H9 (cell line): Measurements from ENCODE around the gene CCDC92B. TPM values are rescaled to one million over a fixed set of nuclear protein-coding genes. Genes with fewer than 3 reads are reported as not detected.

Experiments
- DNase-seq: peaks from one replicate; pipeline ENCODE4 v3.0.0-alpha.2; 2017
- H2AFZ ChIP-seq: one replicate; pipeline ENCODE4 v1.6.1; 2013; ENCODE audit warnings: mild to moderate bottlenecking, low read length, control low read depth, moderate library complexity
- H2AK5ac ChIP-seq: 2 replicates; pipeline ENCODE4 v1.6.1; 2013; ENCODE audit warnings: low read length, control low read depth, mixed read lengths; ENCODE audit not compliant: insufficient read length
- H2BK120ac ChIP-seq: one replicate; pipeline ENCODE4 v1.6.1; 2013; ENCODE audit warnings: low read depth, mild to moderate bottlenecking, low read length, control low read depth, inconsistent platforms; ENCODE audit not compliant: poor library complexity, severe bottlenecking
- H2BK12ac ChIP-seq: 2 replicates; pipeline ENCODE4 v1.6.1; 2013; ENCODE audit warnings: low read length, control low read depth, mixed read lengths, low read depth; ENCODE audit not compliant: insufficient read length
- H2BK15ac ChIP-seq: 2 replicates; pipeline ENCODE4 v1.6.1; 2013; ENCODE audit warnings: low read depth, low read length, control low read depth
- H2BK20ac ChIP-seq: one replicate; pipeline ENCODE4 v1.6.1; 2013; ENCODE audit warnings: low read depth, mild to moderate bottlenecking, low read length, control low read depth, inconsistent platforms; ENCODE audit not compliant: poor library complexity, severe bottlenecking
- H2BK5ac ChIP-seq: 2 replicates; pipeline ENCODE4 v1.6.1; 2013; ENCODE audit warnings: low read length, control low read depth, mixed read lengths; ENCODE audit not compliant: insufficient read length
- H3K14ac ChIP-seq: 2 replicates; pipeline ENCODE4 v1.6.1; 2013; ENCODE audit warnings: low read length, control low read depth; ENCODE audit not compliant: insufficient read depth
- H3K18ac ChIP-seq: 2 replicates; pipeline ENCODE4 v1.6.1; 2013; ENCODE audit warnings: low read depth, mild to moderate bottlenecking, mixed read lengths, low read length, control low read depth; ENCODE audit not compliant: insufficient read length
- H3K23ac ChIP-seq: 2 replicates; pipeline ENCODE4 v1.6.1; 2013; ENCODE audit warnings: low read length, control low read depth, mixed read lengths, low read depth; ENCODE audit not compliant: insufficient read length
- H3K23me2 ChIP-seq: 2 replicates; pipeline ENCODE4 v1.6.1; 2013; ENCODE audit warnings: low read depth, mild to moderate bottlenecking, mixed read lengths, low read length, control low read depth; ENCODE audit not compliant: insufficient read length, poor library complexity, severe bottlenecking
- H3K27ac ChIP-seq: 2 replicates; pipeline ENCODE4 v1.5.1; 2013; ENCODE audit warnings: low read length, control low read depth, mixed read lengths, low read depth; ENCODE audit not compliant: insufficient read length
- H3K27me3 ChIP-seq: 2 replicates; pipeline ENCODE4 v1.6.1; 2013; ENCODE audit warnings: low read length, control low read depth, inconsistent platforms; ENCODE audit not compliant: insufficient read depth
- H3K4ac ChIP-seq: 2 replicates; pipeline ENCODE4 v1.6.1; 2013; ENCODE audit warnings: low read depth, mild to moderate bottlenecking, control low read depth, inconsistent platforms, low read length, moderate library complexity
- H3K4me1 ChIP-seq: 2 replicates; pipeline ENCODE4 v1.6.1; 2013; ENCODE audit warnings: low read length, control low read depth, inconsistent platforms; ENCODE audit not compliant: insufficient read depth
- H3K4me2 ChIP-seq: 2 replicates; pipeline ENCODE4 v1.6.1; 2013; ENCODE audit warnings: low read length, control low read depth, mixed read lengths; ENCODE audit not compliant: insufficient read length, insufficient read depth
- H3K56ac ChIP-seq: 2 replicates; pipeline ENCODE4 v1.6.1; 2013; ENCODE audit warnings: low read depth, mild to moderate bottlenecking, mixed read lengths, low read length, control low read depth; ENCODE audit not compliant: insufficient read length
- H3K79me1 ChIP-seq: 2 replicates; pipeline ENCODE4 v1.6.1; 2013; ENCODE audit warnings: low read depth, mild to moderate bottlenecking, moderate library complexity, low read length, control low read depth, inconsistent platforms; ENCODE audit not compliant: insufficient read depth, poor library complexity, severe bottlenecking
- H3K79me2 ChIP-seq: 2 replicates; pipeline ENCODE4 v1.6.1; 2013; ENCODE audit warnings: low read length, control low read depth, inconsistent platforms; ENCODE audit not compliant: insufficient read depth
- H3K9ac ChIP-seq: 2 replicates; pipeline ENCODE4 v1.6.1; 2013; ENCODE audit warnings: low read length, control low read depth, mixed read lengths; ENCODE audit not compliant: insufficient read length; ENCODE audit errors: extremely low read depth
- H3K9me3 ChIP-seq: one replicate; pipeline ENCODE4 v1.6.1; 2013; ENCODE audit warnings: low read depth, low read length, inconsistent platforms; ENCODE audit not compliant: control insufficient read depth
- H3T11ph ChIP-seq: one replicate; pipeline ENCODE4 v1.6.1; 2013; ENCODE audit warnings: mild to moderate bottlenecking, low read length, control low read depth, inconsistent platforms
- H4K20me1 ChIP-seq: one replicate; pipeline ENCODE4 v1.6.1; 2013; ENCODE audit not compliant: control insufficient read depth, insufficient read length, insufficient read depth
- H4K5ac ChIP-seq: 2 replicates; pipeline ENCODE4 v1.6.1; 2013; ENCODE audit warnings: low read depth, mild to moderate bottlenecking, mixed read lengths, low read length, control low read depth; ENCODE audit not compliant: insufficient read length
- H4K8ac ChIP-seq: replicated peaks from 2 replicates; pipeline ENCODE4 v1.6.1; 2013; ENCODE audit warnings: low read length, control low read depth, mixed read lengths, low read depth; ENCODE audit not compliant: insufficient read length
- H4K91ac ChIP-seq: 2 replicates; pipeline ENCODE4 v1.6.1; 2013; ENCODE audit warnings: low read depth, mild to moderate bottlenecking, moderate library complexity, mixed read lengths, low read length, control low read depth; ENCODE audit not compliant: insufficient read length
- H3K27ac Mint-ChIP-seq, 3 experiments: 2 replicates in 2 of 3; 3 replicates in 1 of 3; pipeline ENCODE4 v1.8.0; 2020 to 2021; ENCODE audit warnings: mixed read lengths in 3 of 3, mild to moderate bottlenecking in 1 of 3, moderate library complexity in 1 of 3
- H3K27me3 Mint-ChIP-seq: 2 replicates; pipeline ENCODE4 v1.8.0; 2021; ENCODE audit warnings: low read depth, mild to moderate bottlenecking, moderate library complexity, mixed read lengths
- H3K36me3 Mint-ChIP-seq, 3 experiments: 2 replicates in 2 of 3; 3 replicates in 1 of 3; pipeline ENCODE4 v1.8.0; 2020 to 2021; ENCODE audit warnings: low read depth in 3 of 3, mixed read lengths in 3 of 3; ENCODE audit not compliant: insufficient read depth in 1 of 3
- H3K4me1 Mint-ChIP-seq, 2 experiments: 2 replicates each; pipeline ENCODE4 v1.8.0; 2020; ENCODE audit warnings: mixed read lengths in 2 of 2
- H3K4me3 Mint-ChIP-seq, 2 experiments: 2 replicates in 1 of 2; 3 replicates in 1 of 2; pipeline ENCODE4 v1.8.0; 2020 to 2021; ENCODE audit warnings: mild to moderate bottlenecking in 2 of 2, mixed read lengths in 2 of 2, moderate library complexity in 1 of 2
- H3K9me3 Mint-ChIP-seq, 2 experiments: 2 replicates in 1 of 2; 3 replicates in 1 of 2; pipeline ENCODE4 v1.8.0; 2020; ENCODE audit warnings: mild to moderate bottlenecking in 2 of 2, mixed read lengths in 2 of 2, moderate library complexity in 1 of 2
- WGBS: extraction: QIAGEN DNeasy Blood & Tissue Kit; methylation state at CpG from one replicate; pipeline ENCODE4 v1.1.7; 2013; ENCODE audit warnings: missing lambda C conversion rate, low lambda C conversion rate, mixed read lengths; ENCODE audit not compliant: insufficient read length; ENCODE audit errors: extremely low coverage; 5-methylcytosine and 5-hydroxymethylcytosine counted together
- total RNA-seq: library from RNA; stranded (reverse); gene quantifications from 2 replicates; pipeline ENCODE4 v1.2.1, GENCODE V29; 2021
- TF ChIP-seq, protein P1 (sequence below): fragments of 200-600 bp; sonication (generic); conservative IDR thresholded peaks from 3 replicates; pipeline ENCODE4 v1.8.0; 2021; ENCODE audit warnings: antibody characterized with exemption, mild to moderate bottlenecking

The CCDC92B gene
- total RNA-seq, 1 experiment from 2014 or later: 8.0 TPM

DNA sequence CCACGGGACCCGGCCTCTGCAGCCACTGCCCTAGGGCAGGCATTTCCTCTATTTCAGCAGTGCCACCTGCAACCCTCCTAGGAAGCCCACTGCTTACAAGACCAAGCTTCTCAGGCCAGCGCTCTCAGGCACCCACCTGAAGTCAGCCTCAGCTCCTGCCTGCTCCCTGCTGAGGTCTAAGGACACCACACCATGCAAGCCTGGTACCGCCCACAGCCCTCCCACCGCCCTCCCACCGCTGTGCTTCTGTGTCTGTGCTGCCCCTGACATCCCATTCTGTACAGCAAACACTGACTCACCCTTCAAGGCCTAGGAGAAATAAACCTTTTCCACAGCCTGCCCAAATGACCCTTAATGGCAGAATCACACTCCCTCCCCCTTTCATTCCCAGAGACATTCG is 44.2 kb downstream of the CCDC92B start:
- Mint-ChIP-seq H3K4me1 (peaks cover 33 to 45% of the 10 kb centered on the region in 2 experiments), H3K36me3 (peaks cover 3 to 33% (median 15%) of the 10 kb centered on the region in 3 experiments; a peak in 6 of 7 replicates), H3K9me3 (no peaks in the 10 kb centered on the region; a peak in 1 of 5 replicates), H3K4me3 (peak overlapping the region in 1 of 2 experiments; percentile 3; a peak in 1 of 5 replicates), H3K27ac (peak overlapping the region in 2 of 3 experiments; percentile 69 to 91; a peak in 5 of 7 replicates), H3K27me3 (peaks cover 3% of the 10 kb centered on the region; the same call in 1 of the 2 replicates)
- no peak overlapping the region for H3K4ac ChIP-seq
- peaks cover 4% of the 10 kb centered on the region; the same call in 1 of the 2 replicates for H3K4me1 ChIP-seq
- H2BK120ac ChIP-seq: no peak overlapping the region
- no peak overlapping the region for H4K91ac ChIP-seq
- TF ChIP-seq, protein P1, sequence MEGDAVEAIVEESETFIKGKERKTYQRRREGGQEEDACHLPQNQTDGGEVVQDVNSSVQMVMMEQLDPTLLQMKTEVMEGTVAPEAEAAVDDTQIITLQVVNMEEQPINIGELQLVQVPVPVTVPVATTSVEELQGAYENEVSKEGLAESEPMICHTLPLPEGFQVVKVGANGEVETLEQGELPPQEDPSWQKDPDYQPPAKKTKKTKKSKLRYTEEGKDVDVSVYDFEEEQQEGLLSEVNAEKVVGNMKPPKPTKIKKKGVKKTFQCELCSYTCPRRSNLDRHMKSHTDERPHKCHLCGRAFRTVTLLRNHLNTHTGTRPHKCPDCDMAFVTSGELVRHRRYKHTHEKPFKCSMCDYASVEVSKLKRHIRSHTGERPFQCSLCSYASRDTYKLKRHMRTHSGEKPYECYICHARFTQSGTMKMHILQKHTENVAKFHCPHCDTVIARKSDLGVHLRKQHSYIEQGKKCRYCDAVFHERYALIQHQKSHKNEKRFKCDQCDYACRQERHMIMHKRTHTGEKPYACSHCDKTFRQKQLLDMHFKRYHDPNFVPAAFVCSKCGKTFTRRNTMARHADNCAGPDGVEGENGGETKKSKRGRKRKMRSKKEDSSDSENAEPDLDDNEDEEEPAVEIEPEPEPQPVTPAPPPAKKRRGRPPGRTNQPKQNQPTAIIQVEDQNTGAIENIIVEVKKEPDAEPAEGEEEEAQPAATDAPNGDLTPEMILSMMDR: no peak
- no peak overlapping the region for H2BK20ac ChIP-seq
- no peak overlapping the region for H2BK12ac ChIP-seq
- no peak overlapping the region for H3T11ph ChIP-seq
- H3K14ac ChIP-seq: peak overlapping the region; percentile 60; the same call in 1 of the 2 replicates
- peaks cover 10% of the 10 kb centered on the region; the same call in 1 of the 2 replicates for H3K79me2 ChIP-seq
- H2AFZ ChIP-seq: no peak overlapping the region
- no peaks in the 10 kb centered on the region for H3K9me3 ChIP-seq
- H3K27ac ChIP-seq: no peak overlapping the region
- no peak overlapping the region for H4K8ac ChIP-seq
- no peak overlapping the region for H2AK5ac ChIP-seq
- no peak overlapping the region for H2BK5ac ChIP-seq
- no peaks in the 10 kb centered on the region for H3K79me1 ChIP-seq
- H3K4me2 ChIP-seq: no peak overlapping the region
- H3K23me2 ChIP-seq: no peaks in the 10 kb centered on the region
- H3K18ac ChIP-seq: no peak overlapping the region
- H2BK15ac ChIP-seq: no peak overlapping the region
- H3K9ac ChIP-seq: no peak overlapping the region
- H4K5ac ChIP-seq: no peak overlapping the region
- H4K20me1 ChIP-seq: no peaks in the 10 kb centered on the region
- DNase-seq: no peak
- WGBS: no CpG with 5 or more reads among the region's 7 CpGs
- no peaks in the 10 kb centered on the region for H3K27me3 ChIP-seq
- H3K23ac ChIP-seq: no peak overlapping the region
- no peak overlapping the region for H3K56ac ChIP-seq
